Cardiac fibroblast (primary cell): ENCODE measurements around the gene PCDHGA5.
"Not testable (repeated sequence)": the region's sequence is repeated elsewhere in the genome, so short reads cannot be mapped to it uniquely, and the experiment has no call there.

Source experiments
- DNase-seq, 2 donors: peaks; one replicate each; pipeline versions ENCODE4 v3.0.0 to v3.0.0-alpha.2; 2010; ENCODE audit warnings: low read depth in 2 of 2
- H3K4me3 ChIP-seq, 2 donors: replicated peaks in 1 of 2; 1 replicate in 1 of 2; 2 replicates in 1 of 2; pipeline ENCODE4 v1.5.1; 2011; ENCODE audit warnings: low read depth in 2 of 2, low read length in 2 of 2, mild to moderate bottlenecking in 2 of 2, moderate library complexity in 1 of 2
- CTCF ChIP-seq: IDR thresholded peaks from one replicate; pipeline ENCODE4 v1.5.1; 2011; ENCODE audit warnings: low read depth, mild to moderate bottlenecking, low read length, inconsistent platforms

PCDHGA5 gene

GRCh38 chr5:141363952-141364660, at the start of gene PCDHGA5:
PCDHGA5 (plus strand) TSS chr5:141364162; CDS start chr5:141364331, 169 bp downstream.
- DNase-seq, result peak; percentile 22 to 38

GRCh38 chr5:141316963-141317362, 47.0 kb upstream of the PCDHGA5 start:
- not testable (repeated sequence) for DNase-seq, H3K4me3 ChIP-seq

More at GRCh38 chr5:141363952-141364660, at the start of gene PCDHGA5:
- TF ChIP-seq CTCF, result no peak
- peak within 1 kb of the TSS; percentile 9 to 24 for H3K4me3 ChIP-seq

GRCh38 chr5:141319202-141319601, 44.8 kb upstream of the PCDHGA5 start:
- TF ChIP-seq CTCF, result no peak
- no peak for DNase-seq
- no peak overlapping the region for H3K4me3 ChIP-seq

- H3K4me3 ChIP-seq, result peak overlapping the region; percentile 71 to 82
- no peak for TF ChIP-seq CTCF
- DNase-seq, result no peak
Measured at GRCh38 chr5:141319699-141320098, 44.3 kb upstream of the PCDHGA5 start.

GRCh38 chr5:141320225-141321169, 43.5 kb upstream of the PCDHGA5 start, which contains the start of gene TAF7:
TAF7 (minus strand) TSS chr5:141320784; CDS start chr5:141320044, 740 bp downstream.
- peak; percentile 89 for TF ChIP-seq CTCF
- DNase-seq, result peak; percentile 96 to 97
- H3K4me3 ChIP-seq, result peak within 1 kb of the TSS; percentile 71 to 82

GRCh38 chr5:141322261-141322660, 41.7 kb upstream of the PCDHGA5 start:
- no peak for TF ChIP-seq CTCF
- H3K4me3 ChIP-seq, result no peak overlapping the region
- no peak for DNase-seq
